Neural progenitor cell (in vitro differentiated cells): Measurements from ENCODE around the gene ADAMTSL5.

ENCODE experiments used
- EZH2 ChIP-seq: fragments of 200-600 bp; sonication (generic); IDR thresholded peaks from 2 replicates; pipeline ENCODE4 v1.6.1; 2017; ENCODE audit warnings: antibody characterized with exemption, mild to moderate bottlenecking, moderate library complexity
- EZH2phosphoT487 ChIP-seq: fragments of 200-600 bp; sonication (generic); IDR thresholded peaks from 2 replicates; pipeline ENCODE4 v1.6.1; 2017; ENCODE audit warnings: antibody characterized with exemption
- TF ChIP-seq, protein P1 (sequence below): fragments of 200-600 bp; sonication (generic); IDR thresholded peaks from 2 replicates; pipeline ENCODE4 v1.5.1; 2017; ENCODE audit warnings: antibody characterized with exemption, mild to moderate bottlenecking

DNA sequence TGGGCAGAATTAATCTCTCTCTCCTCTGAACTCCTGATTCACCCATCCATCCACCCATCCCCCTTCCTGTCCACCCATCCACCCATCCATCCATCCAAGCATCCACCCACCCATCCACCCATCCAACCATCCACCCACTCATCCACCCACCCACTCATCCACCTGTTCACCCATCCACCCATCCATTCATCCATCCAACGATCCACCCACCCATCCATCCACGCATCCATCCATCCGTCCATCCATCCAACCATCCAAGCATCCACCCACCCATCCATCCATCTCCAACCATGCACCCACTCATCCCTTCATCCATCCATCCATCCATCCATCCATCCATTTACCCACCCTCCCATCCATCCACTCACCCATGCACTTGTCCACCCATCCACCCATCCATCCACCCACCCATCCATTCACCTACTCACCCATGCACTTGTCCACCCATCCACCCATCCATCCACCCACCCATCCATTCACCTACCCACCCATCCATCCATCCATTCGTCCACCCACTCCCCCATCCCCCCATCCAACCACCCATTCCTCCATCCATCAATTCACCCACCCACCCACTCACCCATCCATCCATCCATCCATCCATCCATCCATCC is 36.6 kb upstream of the ADAMTSL5 start:
- TF ChIP-seq, protein P1, sequence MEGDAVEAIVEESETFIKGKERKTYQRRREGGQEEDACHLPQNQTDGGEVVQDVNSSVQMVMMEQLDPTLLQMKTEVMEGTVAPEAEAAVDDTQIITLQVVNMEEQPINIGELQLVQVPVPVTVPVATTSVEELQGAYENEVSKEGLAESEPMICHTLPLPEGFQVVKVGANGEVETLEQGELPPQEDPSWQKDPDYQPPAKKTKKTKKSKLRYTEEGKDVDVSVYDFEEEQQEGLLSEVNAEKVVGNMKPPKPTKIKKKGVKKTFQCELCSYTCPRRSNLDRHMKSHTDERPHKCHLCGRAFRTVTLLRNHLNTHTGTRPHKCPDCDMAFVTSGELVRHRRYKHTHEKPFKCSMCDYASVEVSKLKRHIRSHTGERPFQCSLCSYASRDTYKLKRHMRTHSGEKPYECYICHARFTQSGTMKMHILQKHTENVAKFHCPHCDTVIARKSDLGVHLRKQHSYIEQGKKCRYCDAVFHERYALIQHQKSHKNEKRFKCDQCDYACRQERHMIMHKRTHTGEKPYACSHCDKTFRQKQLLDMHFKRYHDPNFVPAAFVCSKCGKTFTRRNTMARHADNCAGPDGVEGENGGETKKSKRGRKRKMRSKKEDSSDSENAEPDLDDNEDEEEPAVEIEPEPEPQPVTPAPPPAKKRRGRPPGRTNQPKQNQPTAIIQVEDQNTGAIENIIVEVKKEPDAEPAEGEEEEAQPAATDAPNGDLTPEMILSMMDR = no peak
- TF ChIP-seq EZH2 = no peak
- TF ChIP-seq EZH2phosphoT487 = no peak
